Left ventricle myocardium inferior (tissue), 1 donor: ENCODE data around the gene ZC3HAV1. TPM values are rescaled to one million over a fixed set of nuclear protein-coding genes. Genes with fewer than 3 reads are reported as not detected.

Experiments used
- DNase-seq: peaks from one replicate; pipeline ENCODE4 v3.0.0-alpha.2; 2020
- H3K27ac ChIP-seq: fragments of 200-600 bp; replicated peaks from 2 replicates; pipeline ENCODE4 v1.8.0; 2021
- H3K27me3 ChIP-seq: fragments of 200-600 bp; 2 replicates; pipeline ENCODE4 v1.8.0; 2021; ENCODE audit warnings: low read depth
- H3K36me3 ChIP-seq: fragments of 200-600 bp; 2 replicates; pipeline ENCODE4 v1.8.0; 2021
- H3K4me1 ChIP-seq: fragments of 200-600 bp; 2 replicates; pipeline ENCODE4 v1.8.0; 2021
- H3K4me3 ChIP-seq: fragments of 200-600 bp; 2 replicates; pipeline ENCODE4 v1.8.0; 2021; ENCODE audit warnings: mild to moderate bottlenecking, moderate library complexity
- H3K9me3 ChIP-seq: fragments of 200-600 bp; replicated peaks from 2 replicates; pipeline ENCODE4 v1.8.0; 2021
- CTCF ChIP-seq: fragments of 200-600 bp; IDR thresholded peaks from 2 replicates; pipeline ENCODE4 v1.8.0; 2021; ENCODE audit warnings: antibody characterized with exemption, mild to moderate bottlenecking, borderline replicate concordance
- intact Hi-C: fragments of 100-400 bp; cut with micrococcal nuclease; formaldehyde crosslinking; loops from one replicate; pipeline ENCODE4 v1.11.0; 2022
- total RNA-seq: library from RNA; stranded (reverse); fragmentation: NEBNext Ultra II Directional; extraction: Animal tissue kit (Norgen Biotek cat#: 25700); gene quantifications from one replicate; pipeline ENCODE4 v1.2.1, GENCODE V29; 2021
- donor health status: DM: no; HTN: yes; CAD: no; lungs with severe emphysema.

ZC3HAV1 gene
- total RNA-seq, 1 donor from 2014 or later, result 6.8 TPM

GRCh38 chr7:139066315-139066714 lies 43.2 kb downstream of the ZC3HAV1 start:
- peaks cover 85% of the 10 kb centered on the region for H3K36me3 ChIP-seq

GRCh38 chr7:139065323-139065722 lies 44.2 kb downstream of the ZC3HAV1 start:
- H3K27ac ChIP-seq, result no peak overlapping the region
- H3K27me3 ChIP-seq, result no peaks in the 10 kb centered on the region
- H3K4me3 ChIP-seq, result no peak overlapping the region
- no peaks in the 10 kb centered on the region for H3K9me3 ChIP-seq
- intact Hi-C loops, result loop anchor here (5.0 kb wide), 1 partner anchor 38 kb away; no protein-coding TSS in a partner anchor
- peaks cover 26% of the 10 kb centered on the region for H3K4me1 ChIP-seq
- DNase-seq, result no peak
- H3K36me3 ChIP-seq, result peaks cover 87% of the 10 kb centered on the region
- TF ChIP-seq CTCF, result no peak

More at GRCh38 chr7:139066315-139066714, 43.2 kb downstream of the ZC3HAV1 start:
- no peaks in the 10 kb centered on the region for H3K9me3 ChIP-seq
- peaks cover 16% of the 10 kb centered on the region for H3K4me1 ChIP-seq
- H3K27ac ChIP-seq, result peak overlapping the region; percentile 55
- H3K4me3 ChIP-seq, result no peak overlapping the region
- intact Hi-C loops, result loop anchor here (5.0 kb wide), 1 partner anchor 39 kb away; no protein-coding TSS in a partner anchor
- DNase-seq, result no peak
- no peaks in the 10 kb centered on the region for H3K27me3 ChIP-seq
- TF ChIP-seq CTCF, result no peak

GRCh38 chr7:139061416-139061815 lies 48.1 kb downstream of the ZC3HAV1 start:
- H3K27ac ChIP-seq, result peak overlapping the region; percentile 87
- no peak for TF ChIP-seq CTCF
- H3K9me3 ChIP-seq, result no peaks in the 10 kb centered on the region
- DNase-seq, result no peak
- intact Hi-C loops, result no loop called here
- H3K36me3 ChIP-seq, result peaks cover 64% of the 10 kb centered on the region
- no peaks in the 10 kb centered on the region for H3K27me3 ChIP-seq
- peaks cover 42% of the 10 kb centered on the region for H3K4me1 ChIP-seq
- H3K4me3 ChIP-seq, result no peak overlapping the region

GRCh38 chr7:139060695-139061237 lies 48.8 kb downstream of the ZC3HAV1 start:
- no peak for DNase-seq
- Histone ChIP-seq H3K27me3 (no peaks in the 10 kb centered on the region), H3K27ac (peak overlapping the region; percentile 87), H3K9me3 (no peaks in the 10 kb centered on the region), H3K4me1 (peaks cover 35% of the 10 kb centered on the region), H3K4me3 (no peak overlapping the region), H3K36me3 (peaks cover 65% of the 10 kb centered on the region)
- intact Hi-C loops, result no loop called here
- TF ChIP-seq CTCF, result no peak

- Histone ChIP-seq H3K9me3 (no peaks in the 10 kb centered on the region), H3K27ac (peak overlapping the region; percentile 87), H3K4me1 (peaks cover 35% of the 10 kb centered on the region), H3K27me3 (no peaks in the 10 kb centered on the region), H3K36me3 (peaks cover 63% of the 10 kb centered on the region), H3K4me3 (peak overlapping the region; percentile 20)
- no peak for TF ChIP-seq CTCF
- intact Hi-C loops, result no loop called here
- no peak for DNase-seq
Observed at GRCh38 chr7:139059905-139060304, 49.6 kb downstream of the ZC3HAV1 start.
